Measurements from ENCODE around the gene DNAH10. TPM values are rescaled to one million over a fixed set of nuclear protein-coding genes. Genes with fewer than 3 reads are reported as not detected.

DNAH10 gene
- total RNA-seq, 1 experiment from 2014 or later, result 0.14 TPM

- BruUV-seq (replicated peaks), result no TSS peak
- intact Hi-C loops (cut with micrococcal nuclease; ENCODE audit: unreplicated experiment), result no loop called here
- H3K4me1 Mint-ChIP-seq (ENCODE audit: low read depth, unreplicated experiment), result no peaks in the 10 kb centered on the region
- H3K9me3 Mint-ChIP-seq (ENCODE audit: low read depth, unreplicated experiment), result no peaks in the 10 kb centered on the region
- no peak for DNase-seq
- H3K27ac Mint-ChIP-seq (ENCODE audit: unreplicated experiment), result no peak overlapping the region
- CTCF ChIA-PET, result interaction anchor here (0.6 kb wide), 1 partner anchor 39 kb away, joined by 3 read pairs; no protein-coding TSS in a partner anchor
- no peaks in the 10 kb centered on the region for H3K36me3 Mint-ChIP-seq (ENCODE audit: insufficient read depth, unreplicated experiment)
- peaks cover 15% of the 10 kb centered on the region for H3K27me3 Mint-ChIP-seq (ENCODE audit: unreplicated experiment)
- no peak for TF ChIP-seq CTCF (IDR thresholded peaks at IDR 0.05; ENCODE audit: unreplicated experiment)
- H3K4me3 Mint-ChIP-seq (ENCODE audit: low read depth, unreplicated experiment), result no peak overlapping the region
Observed at GRCh38 chr12:123790905-123791467, 28.9 kb downstream of the DNAH10 start.

- intact Hi-C loops (cut with micrococcal nuclease; ENCODE audit: unreplicated experiment), result no loop called here
- no peak overlapping the region for H3K4me3 Mint-ChIP-seq (ENCODE audit: low read depth, unreplicated experiment)
- no peak for TF ChIP-seq CTCF (IDR thresholded peaks at IDR 0.05; ENCODE audit: unreplicated experiment)
- no peak overlapping the region for H3K27ac Mint-ChIP-seq (ENCODE audit: unreplicated experiment)
- CTCF ChIA-PET, result interaction anchor here (0.7 kb wide), 1 partner anchor 906 kb away, joined by 3 read pairs; no protein-coding TSS in a partner anchor
- H3K9me3 Mint-ChIP-seq (ENCODE audit: low read depth, unreplicated experiment), result no peaks in the 10 kb centered on the region
- no peak for DNase-seq
- no peaks in the 10 kb centered on the region for H3K4me1 Mint-ChIP-seq (ENCODE audit: low read depth, unreplicated experiment)
- H3K27me3 Mint-ChIP-seq (ENCODE audit: unreplicated experiment), result peaks cover 21% of the 10 kb centered on the region
- H3K36me3 Mint-ChIP-seq (ENCODE audit: insufficient read depth, unreplicated experiment), result no peaks in the 10 kb centered on the region
- BruUV-seq (replicated peaks), result no TSS peak
Observed at GRCh38 chr12:123794027-123794426, 31.9 kb downstream of the DNAH10 start.

GRCh38 chr12:123798518-123798917 is 36.4 kb downstream of the DNAH10 start:
- no peak for TF ChIP-seq CTCF (IDR thresholded peaks at IDR 0.05; ENCODE audit: unreplicated experiment)
- Mint-ChIP-seq H3K9me3 (ENCODE audit: low read depth, unreplicated experiment) (no peaks in the 10 kb centered on the region), H3K27me3 (ENCODE audit: unreplicated experiment) (peaks cover 32% of the 10 kb centered on the region), H3K4me3 (ENCODE audit: low read depth, unreplicated experiment) (no peak overlapping the region), H3K36me3 (ENCODE audit: insufficient read depth, unreplicated experiment) (no peaks in the 10 kb centered on the region), H3K4me1 (ENCODE audit: low read depth, unreplicated experiment) (no peaks in the 10 kb centered on the region), H3K27ac (ENCODE audit: unreplicated experiment) (no peak overlapping the region)
- intact Hi-C loops (cut with micrococcal nuclease; ENCODE audit: unreplicated experiment), result no loop called here
- DNase-seq, result no peak
- CTCF ChIA-PET, result no interaction called here
- no TSS peak for BruUV-seq (replicated peaks)

GRCh38 chr12:123799227-123799626 is 37.1 kb downstream of the DNAH10 start:
- TF ChIP-seq CTCF (IDR thresholded peaks at IDR 0.05; ENCODE audit: unreplicated experiment), result no peak
- Mint-ChIP-seq H3K4me3 (ENCODE audit: low read depth, unreplicated experiment) (no peak overlapping the region), H3K27ac (ENCODE audit: unreplicated experiment) (no peak overlapping the region), H3K9me3 (ENCODE audit: low read depth, unreplicated experiment) (no peaks in the 10 kb centered on the region), H3K27me3 (ENCODE audit: unreplicated experiment) (peaks cover 32% of the 10 kb centered on the region), H3K36me3 (ENCODE audit: insufficient read depth, unreplicated experiment) (no peaks in the 10 kb centered on the region), H3K4me1 (ENCODE audit: low read depth, unreplicated experiment) (no peaks in the 10 kb centered on the region)
- no TSS peak for BruUV-seq (replicated peaks)
- intact Hi-C loops (cut with micrococcal nuclease; ENCODE audit: unreplicated experiment), result no loop called here
- no peak for DNase-seq
- CTCF ChIA-PET, result no interaction called here

Data from Calu3 (cell line).